ENCODE data around the gene DVL1. TPM values are rescaled to one million over a fixed set of nuclear protein-coding genes. Genes with fewer than 3 reads are reported as not detected.

The DVL1 gene
- total and polyA plus RNA-seq, 2 of the 13 experiments (the other 11 are each of a cell fraction or from before 2014, with no cell fraction given): 30.8 to 60.4 TPM

- no peak for TF ChIP-seq ZNF33B (CRISPR knock-in tag; IDR thresholded peaks at IDR 0.05)
- peak; percentile 22; the same call in 1 of the 2 replicates for TF ChIP-seq ZNF709 (CRISPR knock-in tag; IDR thresholded peaks at IDR 0.05)
- TF ChIP-seq, protein P1, sequence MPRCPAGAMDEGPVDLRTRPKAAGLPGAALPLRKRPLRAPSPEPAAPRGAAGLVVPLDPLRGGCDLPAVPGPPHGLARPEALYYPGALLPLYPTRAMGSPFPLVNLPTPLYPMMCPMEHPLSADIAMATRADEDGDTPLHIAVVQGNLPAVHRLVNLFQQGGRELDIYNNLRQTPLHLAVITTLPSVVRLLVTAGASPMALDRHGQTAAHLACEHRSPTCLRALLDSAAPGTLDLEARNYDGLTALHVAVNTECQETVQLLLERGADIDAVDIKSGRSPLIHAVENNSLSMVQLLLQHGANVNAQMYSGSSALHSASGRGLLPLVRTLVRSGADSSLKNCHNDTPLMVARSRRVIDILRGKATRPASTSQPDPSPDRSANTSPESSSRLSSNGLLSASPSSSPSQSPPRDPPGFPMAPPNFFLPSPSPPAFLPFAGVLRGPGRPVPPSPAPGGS (CRISPR knock-in tag; IDR thresholded peaks at IDR 0.05): peak; percentile 4; the same call in 1 of the 2 replicates
- no peak; the same call in 1 of the 2 replicates for TF ChIP-seq ZNF784 (CRISPR knock-in tag; IDR thresholded peaks at IDR 0.05; ENCODE audit: borderline replicate concordance)
- 0 out of 2 replicates have a peak, but pooled peaks have one; percentile 25 for TF ChIP-seq MTERF4 (CRISPR knock-in tag; IDR thresholded peaks at IDR 0.05)
- 0 out of 2 replicates have a peak, but pooled peaks have one; percentile 13 for TF ChIP-seq ZNF614 (CRISPR knock-in tag; IDR thresholded peaks at IDR 0.05; ENCODE audit: borderline replicate concordance)
- TF ChIP-seq ZNF335 (CRISPR knock-in tag; IDR thresholded peaks at IDR 0.05): 0 out of 2 replicates have a peak, but pooled peaks have one; percentile 10
- TF ChIP-seq ZNF83 (CRISPR knock-in tag; IDR thresholded peaks at IDR 0.05; ENCODE audit: borderline replicate concordance): no peak
- TF ChIP-seq CTCF (CRISPR knock-in tag; IDR thresholded peaks at IDR 0.05): peak; percentile 56
- TF ChIP-seq, protein P2, sequence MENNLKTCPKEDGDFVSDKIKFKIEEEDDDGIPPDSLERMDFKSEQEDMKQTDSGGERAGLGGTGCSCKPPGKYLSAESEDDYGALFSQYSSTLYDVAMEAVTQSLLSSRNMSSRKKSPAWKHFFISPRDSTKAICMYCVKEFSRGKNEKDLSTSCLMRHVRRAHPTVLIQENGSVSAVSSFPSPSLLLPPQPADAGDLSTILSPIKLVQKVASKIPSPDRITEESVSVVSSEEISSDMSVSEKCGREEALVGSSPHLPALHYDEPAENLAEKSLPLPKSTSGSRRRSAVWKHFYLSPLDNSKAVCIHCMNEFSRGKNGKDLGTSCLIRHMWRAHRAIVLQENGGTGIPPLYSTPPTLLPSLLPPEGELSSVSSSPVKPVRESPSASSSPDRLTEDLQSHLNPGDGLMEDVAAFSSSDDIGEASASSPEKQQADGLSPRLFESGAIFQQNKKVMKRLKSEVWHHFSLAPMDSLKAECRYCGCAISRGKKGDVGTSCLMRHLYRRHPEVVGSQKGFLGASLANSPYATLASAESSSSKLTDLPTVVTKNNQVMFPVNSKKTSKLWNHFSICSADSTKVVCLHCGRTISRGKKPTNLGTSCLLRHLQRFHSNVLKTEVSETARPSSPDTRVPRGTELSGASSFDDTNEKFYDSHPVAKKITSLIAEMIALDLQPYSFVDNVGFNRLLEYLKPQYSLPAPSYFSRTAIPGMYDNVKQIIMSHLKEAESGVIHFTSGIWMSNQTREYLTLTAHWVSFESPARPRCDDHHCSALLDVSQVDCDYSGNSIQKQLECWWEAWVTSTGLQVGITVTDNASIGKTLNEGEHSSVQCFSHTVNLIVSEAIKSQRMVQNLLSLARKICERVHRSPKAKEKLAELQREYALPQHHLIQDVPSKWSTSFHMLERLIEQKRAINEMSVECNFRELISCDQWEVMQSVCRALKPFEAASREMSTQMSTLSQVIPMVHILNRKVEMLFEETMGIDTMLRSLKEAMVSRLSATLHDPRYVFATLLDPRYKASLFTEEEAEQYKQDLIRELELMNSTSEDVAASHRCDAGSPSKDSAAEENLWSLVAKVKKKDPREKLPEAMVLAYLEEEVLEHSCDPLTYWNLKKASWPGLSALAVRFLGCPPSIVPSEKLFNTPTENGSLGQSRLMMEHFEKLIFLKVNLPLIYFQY (CRISPR knock-in tag; IDR thresholded peaks at IDR 0.05; ENCODE audit: borderline replicate concordance): 0 out of 2 replicates have a peak, but pooled peaks have one; percentile 16
- TF ChIP-seq ZNF274 (CRISPR knock-in tag; IDR thresholded peaks at IDR 0.05): 0 out of 2 replicates have a peak, but pooled peaks have one; percentile 14
- TF ChIP-seq ETV6 (CRISPR knock-in tag; conservative IDR thresholded peaks at IDR 0.05): peak; percentile 37; the same call in 1 of the 2 replicates
- peak; percentile 79; the same call in 1 of the 2 replicates for TF ChIP-seq ZNF598 (CRISPR knock-in tag; IDR thresholded peaks at IDR 0.05; ENCODE audit: borderline replicate concordance)
- TF ChIP-seq, protein P3, sequence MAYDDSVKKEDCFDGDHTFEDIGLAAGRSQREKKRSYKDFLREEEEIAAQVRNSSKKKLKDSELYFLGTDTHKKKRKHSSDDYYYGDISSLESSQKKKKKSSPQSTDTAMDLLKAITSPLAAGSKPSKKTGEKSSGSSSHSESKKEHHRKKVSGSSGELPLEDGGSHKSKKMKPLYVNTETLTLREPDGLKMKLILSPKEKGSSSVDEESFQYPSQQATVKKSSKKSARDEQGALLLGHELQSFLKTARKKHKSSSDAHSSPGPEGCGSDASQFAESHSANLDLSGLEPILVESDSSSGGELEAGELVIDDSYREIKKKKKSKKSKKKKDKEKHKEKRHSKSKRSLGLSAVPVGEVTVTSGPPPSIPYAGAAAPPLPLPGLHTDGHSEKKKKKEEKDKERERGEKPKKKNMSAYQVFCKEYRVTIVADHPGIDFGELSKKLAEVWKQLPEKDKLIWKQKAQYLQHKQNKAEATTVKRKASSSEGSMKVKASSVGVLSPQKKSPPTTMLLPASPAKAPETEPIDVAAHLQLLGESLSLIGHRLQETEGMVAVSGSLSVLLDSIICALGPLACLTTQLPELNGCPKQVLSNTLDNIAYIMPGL (CRISPR knock-in tag; IDR thresholded peaks at IDR 0.05; ENCODE audit: borderline replicate concordance in 1 of 2, low read depth in 1 of 2): 0 out of 4 replicates have a peak, but pooled peaks have one; percentile 2 to 5
- 0 out of 4 replicates have a peak, but pooled peaks of 1 of the 2 experiments have one; percentile 11 for TF ChIP-seq POLR2A (IDR thresholded peaks at IDR 0.05; ENCODE audit: insufficient read depth in 1 of 2, low read depth in 2 of 2, low read length in 2 of 2)
- TF ChIP-seq ZNF556 (CRISPR knock-in tag; IDR thresholded peaks at IDR 0.05; ENCODE audit: borderline replicate concordance): 0 out of 2 replicates have a peak, but pooled peaks have one; percentile 28
Observed at GRCh38 chr1:1306070-1306660, 43.1 kb downstream of the DVL1 start (continued).

Measured in HepG2 (cell line).